ENCODE measurements around the gene SOAT2.

Gene SOAT2

DNA sequence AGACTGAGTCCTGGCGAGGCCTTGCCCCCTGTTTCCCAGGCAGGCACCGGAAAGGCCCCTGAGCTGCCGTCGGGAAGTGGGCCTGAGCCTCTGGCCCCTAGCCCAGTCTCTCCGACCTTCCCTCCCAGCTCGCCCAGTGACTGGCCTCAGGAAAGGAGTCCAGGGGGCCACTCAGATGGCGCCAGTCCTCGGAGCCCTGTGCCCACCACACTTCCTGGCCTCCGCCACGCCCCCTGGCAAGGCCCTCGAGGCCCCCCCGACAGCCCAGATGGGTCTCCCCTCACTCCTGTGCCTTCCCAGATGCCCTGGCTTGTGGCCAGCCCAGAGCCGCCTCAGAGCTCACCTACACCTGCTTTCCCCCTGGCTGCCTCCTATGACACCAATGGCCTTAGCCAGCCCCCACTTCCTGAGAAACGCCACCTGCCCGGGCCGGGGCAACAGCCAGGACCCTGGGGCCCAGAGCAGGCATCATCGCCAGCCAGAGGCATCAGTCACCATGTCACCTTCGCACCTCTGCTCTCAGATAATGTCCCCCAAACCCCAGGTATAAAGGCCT is 42.5 kb upstream of the SOAT2 start:
- Histone ChIP-seq H3K4me3 (ENCODE audit: low read length) (no peak overlapping the region), H3K9me2 (replicated peaks; ENCODE audit: insufficient read depth, low read length) (no peaks in the 10 kb centered on the region), H3K4me2 (ENCODE audit: low read depth, low read length) (no peak overlapping the region), H4K20me1 (ENCODE audit: insufficient read depth, low read length) (no peaks in the 10 kb centered on the region), H3K9ac (ENCODE audit: low read length) (no peak overlapping the region), H3K9me3 (replicated peaks; ENCODE audit: insufficient read depth, low read length) (no peaks in the 10 kb centered on the region), H3K27me3 (replicated peaks; ENCODE audit: insufficient read depth, low read length) (peaks cover 19% of the 10 kb centered on the region), H3K4me1 (ENCODE audit: low read length) (no peaks in the 10 kb centered on the region), H2AFZ (ENCODE audit: low read length) (no peak overlapping the region), H3K27ac (ENCODE audit: low read length) (no peak overlapping the region), H3K36me3 (replicated peaks; ENCODE audit: insufficient read depth, low read length) (no peaks in the 10 kb centered on the region), H3K79me2 (ENCODE audit: low read length) (no peaks in the 10 kb centered on the region), H3F3A (ENCODE audit: insufficient read depth, low read length) (no peaks in the 10 kb centered on the region)
- TF ChIP-seq CTCF (IDR thresholded peaks at IDR 0.05; ENCODE audit: low read length) (no peak), EZH2 (optimal IDR thresholded peaks at IDR 0.05; ENCODE audit: low read depth, low read length) (no peak), EZH2phosphoT487 (IDR thresholded peaks at IDR 0.05; ENCODE audit: low read length) (no peak)
- DNase-seq = no peak

DNA sequence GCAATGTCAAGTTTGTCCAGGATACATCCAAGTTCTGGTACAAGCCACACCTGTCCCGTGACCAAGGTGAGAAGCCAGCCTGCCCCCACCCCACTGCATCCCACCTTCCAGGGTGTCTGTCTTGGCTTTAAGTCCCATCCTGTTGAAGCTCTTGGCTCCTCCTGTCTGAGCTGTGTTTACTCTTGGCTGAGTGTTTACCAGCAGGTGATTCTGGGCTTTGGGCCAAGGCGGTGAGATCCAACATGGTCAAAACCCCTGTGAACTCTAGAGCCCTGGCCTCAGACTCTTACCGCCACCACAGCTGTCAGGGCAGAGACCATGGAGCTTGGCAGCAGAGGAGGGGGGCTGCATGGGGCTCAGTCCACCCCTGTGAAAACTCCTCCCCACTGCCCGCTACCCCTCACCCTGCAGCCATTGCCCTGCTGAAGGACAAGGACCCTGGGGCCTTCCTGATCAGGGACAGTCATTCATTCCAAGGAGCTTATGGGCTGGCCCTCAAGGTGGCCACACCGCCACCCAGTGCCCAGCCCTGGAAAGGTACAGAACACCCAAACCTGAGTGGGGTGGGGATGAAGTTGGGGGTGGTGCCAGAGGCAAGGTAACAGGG is 41.8 kb upstream of the SOAT2 start:
- Histone ChIP-seq H3K9me3 (replicated peaks; ENCODE audit: insufficient read depth, low read length) (no peaks in the 10 kb centered on the region), H3K9me2 (replicated peaks; ENCODE audit: insufficient read depth, low read length) (no peaks in the 10 kb centered on the region), H3F3A (ENCODE audit: insufficient read depth, low read length) (no peaks in the 10 kb centered on the region), H3K9ac (ENCODE audit: low read length) (no peak overlapping the region), H3K4me1 (ENCODE audit: low read length) (no peaks in the 10 kb centered on the region), H3K4me3 (ENCODE audit: low read length) (no peak overlapping the region), H3K79me2 (ENCODE audit: low read length) (no peaks in the 10 kb centered on the region), H3K36me3 (replicated peaks; ENCODE audit: insufficient read depth, low read length) (no peaks in the 10 kb centered on the region), H3K27me3 (replicated peaks; ENCODE audit: insufficient read depth, low read length) (peaks cover 19% of the 10 kb centered on the region), H3K27ac (ENCODE audit: low read length) (no peak overlapping the region), H3K4me2 (ENCODE audit: low read depth, low read length) (no peak overlapping the region), H4K20me1 (ENCODE audit: insufficient read depth, low read length) (no peaks in the 10 kb centered on the region), H2AFZ (ENCODE audit: low read length) (no peak overlapping the region)
- DNase-seq = no peak
- TF ChIP-seq CTCF (IDR thresholded peaks at IDR 0.05; ENCODE audit: low read length) = peak; percentile 38
- no peak for TF ChIP-seq EZH2 (optimal IDR thresholded peaks at IDR 0.05; ENCODE audit: low read depth, low read length)

- Histone ChIP-seq H3K27me3 (replicated peaks; ENCODE audit: insufficient read depth, low read length) (peaks cover 19% of the 10 kb centered on the region), H3K9me3 (replicated peaks; ENCODE audit: insufficient read depth, low read length) (no peaks in the 10 kb centered on the region), H3K27ac (ENCODE audit: low read length) (no peak overlapping the region), H3K79me2 (ENCODE audit: low read length) (no peaks in the 10 kb centered on the region), H3K9ac (ENCODE audit: low read length) (no peak overlapping the region), H3K4me3 (ENCODE audit: low read length) (no peak overlapping the region), H2AFZ (ENCODE audit: low read length) (no peak overlapping the region), H4K20me1 (ENCODE audit: insufficient read depth, low read length) (no peaks in the 10 kb centered on the region), H3K9me2 (replicated peaks; ENCODE audit: insufficient read depth, low read length) (no peaks in the 10 kb centered on the region), H3F3A (ENCODE audit: insufficient read depth, low read length) (no peaks in the 10 kb centered on the region), H3K4me1 (ENCODE audit: low read length) (no peaks in the 10 kb centered on the region), H3K4me2 (ENCODE audit: low read depth, low read length) (no peak overlapping the region), H3K36me3 (replicated peaks; ENCODE audit: insufficient read depth, low read length) (no peaks in the 10 kb centered on the region)
- DNase-seq = no peak
- no peak for TF ChIP-seq CTCF (IDR thresholded peaks at IDR 0.05; ENCODE audit: low read length)
- TF ChIP-seq EZH2phosphoT487 (IDR thresholded peaks at IDR 0.05; ENCODE audit: low read length) = no peak
- no peak for TF ChIP-seq EZH2 (optimal IDR thresholded peaks at IDR 0.05; ENCODE audit: low read depth, low read length)
Observed at GRCh38 chr12:53062011-53062961, 41.0 kb upstream of the SOAT2 start.
